ENCODE results near the gene CHD6.

DNA sequence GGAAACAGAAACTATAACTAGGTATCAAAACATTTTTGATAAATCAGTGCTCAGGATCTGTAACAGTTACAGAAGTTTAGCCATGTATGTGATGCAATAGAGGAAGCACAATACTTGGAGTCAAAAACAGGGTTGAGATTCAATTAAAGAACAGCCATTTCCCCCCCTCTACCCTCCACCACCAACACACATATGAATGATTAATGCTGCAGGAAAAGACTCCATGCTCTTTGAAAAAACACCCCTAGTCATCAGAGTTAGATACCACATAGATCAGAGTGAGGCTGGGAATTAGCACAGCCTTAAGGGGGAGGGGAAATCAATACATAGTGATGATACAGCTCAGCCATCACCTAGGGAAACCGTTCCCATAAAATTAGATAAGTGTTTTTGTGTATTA is 142.7 kb downstream of the CHD6 start:
- TF ChIP-seq YY1 (IDR thresholded peaks at IDR 0.05; ENCODE audit: low read depth) = no peak
- TF ChIP-seq, protein P1, sequence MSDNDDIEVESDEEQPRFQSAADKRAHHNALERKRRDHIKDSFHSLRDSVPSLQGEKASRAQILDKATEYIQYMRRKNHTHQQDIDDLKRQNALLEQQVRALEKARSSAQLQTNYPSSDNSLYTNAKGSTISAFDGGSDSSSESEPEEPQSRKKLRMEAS (IDR thresholded peaks at IDR 0.05) = no peak
- no peak for TF ChIP-seq NFIC (IDR thresholded peaks at IDR 0.05)
- TF ChIP-seq CEBPB (IDR thresholded peaks at IDR 0.05) = no peak
- no peak for TF ChIP-seq CREB1 (IDR thresholded peaks at IDR 0.05; ENCODE audit: low read depth)
- TF ChIP-seq TCF12 (IDR thresholded peaks at IDR 0.05; ENCODE audit: low read depth) = no peak

All from Ishikawa (cell line).